Activated CD4-positive, alpha-beta T cell treated with anti-CD3 and anti-CD28 coated beads for 1 hour (primary cell): ENCODE measurements around the gene FIGN.

ENCODE experiments used
- DNase-seq: peaks from one replicate; pipeline ENCODE4 v3.0.0-alpha.2; 2020

FIGN gene

GRCh38 chr2:163606878-163607277 is 128.9 kb downstream of the FIGN start:
- DNase-seq, result no peak

GRCh38 chr2:163605779-163606178 is 130.0 kb downstream of the FIGN start:
- no peak for DNase-seq

GRCh38 chr2:163604941-163605555 is 130.8 kb downstream of the FIGN start:
- no peak for DNase-seq

GRCh38 chr2:163602196-163602595 is 133.6 kb downstream of the FIGN start:
- DNase-seq, result no peak

- DNase-seq, result no peak
These were observed 134.4 kb downstream of the FIGN start for GRCh38 chr2:163601377-163601776.

GRCh38 chr2:163600801-163601200 is 135.0 kb downstream of the FIGN start:
- DNase-seq, result no peak

GRCh38 chr2:163595028-163595427 is 140.8 kb downstream of the FIGN start:
- no peak for DNase-seq

- no peak for DNase-seq
These were observed 141.3 kb downstream of the FIGN start for GRCh38 chr2:163594497-163594896.

GRCh38 chr2:163593982-163594381 is 141.8 kb downstream of the FIGN start:
- DNase-seq, result no peak

- no peak for DNase-seq
These were observed 142.7 kb downstream of the FIGN start for GRCh38 chr2:163592954-163593622.

- no peak for DNase-seq
These were observed 144.3 kb downstream of the FIGN start for GRCh38 chr2:163591461-163591860.

GRCh38 chr2:163580757-163581156 is 155.1 kb downstream of the FIGN start:
- no peak for DNase-seq

- DNase-seq, result no peak
These were observed 161.5 kb downstream of the FIGN start for GRCh38 chr2:163574309-163574708.

- DNase-seq, result no peak
These were observed 162.2 kb downstream of the FIGN start for GRCh38 chr2:163573652-163574051.

GRCh38 chr2:163572850-163573249 is 163.0 kb downstream of the FIGN start:
- no peak for DNase-seq

GRCh38 chr2:163571423-163572102 is 164.2 kb downstream of the FIGN start:
- DNase-seq, result no peak

- no peak for DNase-seq
These were observed 165.4 kb downstream of the FIGN start for GRCh38 chr2:163570391-163570790.

- no peak for DNase-seq
These were observed 170.6 kb downstream of the FIGN start for GRCh38 chr2:163565192-163565591.

- no peak for DNase-seq
These were observed 171.6 kb downstream of the FIGN start for GRCh38 chr2:163564236-163564635.

- DNase-seq, result no peak
These were observed 172.5 kb downstream of the FIGN start for GRCh38 chr2:163563336-163563735.

GRCh38 chr2:163558251-163559021 is 177.4 kb downstream of the FIGN start:
- DNase-seq, result no peak

- no peak for DNase-seq
These were observed 179.3 kb downstream of the FIGN start for GRCh38 chr2:163556511-163556910.

- no peak for DNase-seq
These were observed 180.9 kb downstream of the FIGN start for GRCh38 chr2:163554864-163555263.

- DNase-seq, result no peak
These were observed 182.2 kb downstream of the FIGN start for GRCh38 chr2:163553601-163554000.
